Right kidney (tissue), 1 donor: ENCODE results near the gene FOXB2.
"Not testable (repeated sequence)": the region's sequence is repeated elsewhere in the genome, so short reads cannot be mapped to it uniquely, and the experiment has no call there.

Experiments used
- DNase-seq: peaks from one replicate; pipeline ENCODE4 v3.0.0-alpha.2; 2016

The FOXB2 gene

GRCh38 chr9:77016526-77017504 lies 2.6 kb upstream of the FOXB2 start:
- DNase-seq = peak; percentile 67

GRCh38 chr9:77017505-77017894 lies 2.0 kb upstream of the FOXB2 start:
- DNase-seq = peak; percentile 35

GRCh38 chr9:77018058-77018968 lies 1.1 kb upstream of the FOXB2 start:
- peak; percentile 79 for DNase-seq

- DNase-seq = no peak
Measured at GRCh38 chr9:77018969-77019235, 553 bp upstream of the FOXB2 start.

- no peak for DNase-seq
Measured at GRCh38 chr9:77019926-77020412, 514 bp downstream of the FOXB2 start.

GRCh38 chr9:77020413-77021290 lies 1.2 kb downstream of the FOXB2 start:
- DNase-seq = peak; percentile 76

- DNase-seq = peak; percentile 71
Measured at GRCh38 chr9:77021291-77021894, 1.9 kb downstream of the FOXB2 start.

GRCh38 chr9:77021922-77022782 lies 2.7 kb downstream of the FOXB2 start:
- peak; percentile 59 for DNase-seq

- peak; percentile 73 for DNase-seq
Measured at GRCh38 chr9:77022783-77023440, 3.5 kb downstream of the FOXB2 start.

GRCh38 chr9:77023726-77024125 lies 4.3 kb downstream of the FOXB2 start:
- no peak for DNase-seq

- no peak for DNase-seq
Measured at GRCh38 chr9:77024776-77025545, 5.5 kb downstream of the FOXB2 start.

GRCh38 chr9:77028478-77028877 lies 9.0 kb downstream of the FOXB2 start:
- DNase-seq = no peak

GRCh38 chr9:77030045-77030444 lies 10.6 kb downstream of the FOXB2 start:
- DNase-seq = no peak

GRCh38 chr9:77038281-77039036 lies 19.0 kb downstream of the FOXB2 start:
- no peak for DNase-seq

GRCh38 chr9:77040340-77040739 lies 20.9 kb downstream of the FOXB2 start:
- no peak for DNase-seq

GRCh38 chr9:77043743-77044142 lies 24.3 kb downstream of the FOXB2 start:
- not testable (repeated sequence) for DNase-seq

- not testable (repeated sequence) for DNase-seq
Measured at GRCh38 chr9:77060681-77061080, 41.2 kb downstream of the FOXB2 start.

GRCh38 chr9:77063645-77064285 lies 44.3 kb downstream of the FOXB2 start:
- DNase-seq = no peak
